HuH-7 (cell line): Measurements from ENCODE around the gene RSBN1.
A peak's percentile ranks its signal among the peaks of the same experiment; 100 is the strongest.

Source experiments
- DNase-seq: peaks from one replicate; pipeline ENCODE4 v3.0.0; 2011; ENCODE audit warnings: low spot score

Gene RSBN1

DNA sequence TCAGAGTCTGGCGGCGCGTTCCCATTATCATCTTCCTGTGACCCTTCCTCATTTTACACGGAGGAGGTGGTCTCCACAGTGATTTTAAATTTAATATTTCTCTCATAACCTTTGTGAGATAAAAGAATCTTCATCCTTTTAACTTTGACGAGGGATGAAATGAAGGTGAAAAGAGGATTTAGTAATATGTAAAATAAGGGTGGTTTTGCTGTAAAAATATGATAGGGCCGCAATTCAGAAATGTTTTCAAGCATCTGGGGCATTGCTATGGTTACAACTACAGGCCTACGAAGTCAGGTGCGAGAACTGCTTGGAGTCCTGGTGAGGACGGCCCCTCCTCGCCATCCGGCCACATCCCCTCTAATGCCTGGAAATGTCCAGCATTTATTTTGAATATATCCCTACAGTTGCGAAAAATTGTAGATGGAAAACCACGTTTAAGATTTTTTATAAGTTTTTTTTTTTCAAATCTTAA, 422 bp upstream of the RSBN1 start:
- DNase-seq, result peak; percentile 26

DNA sequence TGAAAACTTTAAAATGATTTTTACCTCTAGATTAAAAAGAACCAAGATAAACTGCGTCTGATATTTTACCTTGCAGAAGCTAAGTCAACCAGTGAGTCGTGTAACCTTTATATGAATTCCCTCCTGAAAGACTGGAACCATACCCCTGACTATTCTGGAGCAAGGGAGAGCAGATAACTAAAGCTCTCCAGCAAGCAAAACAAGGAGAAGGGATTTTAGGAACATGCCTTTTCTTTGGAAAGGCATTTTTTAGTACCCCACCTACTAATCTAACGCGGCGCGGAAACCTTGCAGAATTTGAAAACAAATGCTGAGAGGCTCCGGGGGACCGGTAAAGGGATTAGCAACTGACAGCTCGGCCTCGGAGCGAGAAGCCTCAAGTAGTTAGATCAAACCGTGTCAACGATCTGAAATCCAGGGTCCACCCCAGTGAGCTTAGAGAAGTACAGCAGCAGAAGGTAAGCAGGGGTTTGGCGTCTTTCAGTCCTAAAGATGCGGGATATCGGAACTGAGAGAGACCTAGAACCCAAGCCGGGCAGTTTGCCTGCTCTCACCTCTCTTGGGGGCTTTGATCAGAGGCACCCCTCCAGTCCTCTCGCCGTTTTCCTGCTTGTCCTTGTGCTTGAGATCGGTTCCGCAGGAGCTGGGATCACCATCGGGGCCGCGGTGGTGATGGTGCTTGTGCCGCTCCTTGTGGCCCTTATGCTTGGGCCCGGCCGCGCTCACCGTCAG, 954 bp downstream of the RSBN1 start:
- peak; percentile 26 for DNase-seq

DNA sequence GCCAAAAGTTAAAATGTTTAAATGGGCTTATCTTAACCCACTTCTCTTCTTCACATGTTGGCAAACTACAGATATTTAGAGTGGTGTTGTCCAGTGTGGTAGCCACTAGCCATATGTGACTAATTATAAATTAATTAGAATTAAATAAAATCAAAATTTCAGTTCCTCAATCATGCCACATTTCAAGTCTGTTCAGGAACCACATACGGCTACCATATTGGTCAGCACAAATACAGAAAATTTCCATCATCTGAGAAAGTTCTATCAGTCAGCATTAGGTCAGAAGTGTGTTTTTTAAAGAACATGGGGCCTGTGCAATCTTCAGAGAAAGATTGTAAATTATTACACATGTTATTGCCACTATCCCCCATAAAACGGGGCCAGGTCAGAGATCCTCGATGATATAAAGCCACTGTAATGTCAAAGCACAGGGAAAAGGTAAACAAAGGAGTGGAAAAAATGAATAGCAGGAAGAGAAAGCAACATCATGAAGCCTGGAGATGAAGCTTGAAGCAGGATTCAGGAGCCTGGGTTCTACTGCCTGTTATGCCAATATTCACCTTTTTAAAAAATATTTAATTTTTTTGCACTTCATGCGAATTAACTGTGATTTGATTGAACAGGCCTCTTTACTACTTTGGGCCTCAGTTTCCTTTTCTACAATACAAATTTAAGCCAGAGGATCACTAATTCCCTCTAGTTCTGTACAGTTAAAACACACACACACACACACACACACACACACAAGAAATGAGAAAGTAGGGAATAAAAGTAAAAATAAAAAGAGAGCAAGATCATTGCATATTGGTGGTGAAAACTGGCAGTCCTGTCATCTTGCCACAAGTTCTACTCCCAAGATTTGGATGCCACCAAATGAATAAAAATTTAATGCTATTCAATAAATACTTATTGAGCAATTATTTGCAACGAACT, 2.3 kb downstream of the RSBN1 start:
- DNase-seq, result peak; percentile 58

DNA sequence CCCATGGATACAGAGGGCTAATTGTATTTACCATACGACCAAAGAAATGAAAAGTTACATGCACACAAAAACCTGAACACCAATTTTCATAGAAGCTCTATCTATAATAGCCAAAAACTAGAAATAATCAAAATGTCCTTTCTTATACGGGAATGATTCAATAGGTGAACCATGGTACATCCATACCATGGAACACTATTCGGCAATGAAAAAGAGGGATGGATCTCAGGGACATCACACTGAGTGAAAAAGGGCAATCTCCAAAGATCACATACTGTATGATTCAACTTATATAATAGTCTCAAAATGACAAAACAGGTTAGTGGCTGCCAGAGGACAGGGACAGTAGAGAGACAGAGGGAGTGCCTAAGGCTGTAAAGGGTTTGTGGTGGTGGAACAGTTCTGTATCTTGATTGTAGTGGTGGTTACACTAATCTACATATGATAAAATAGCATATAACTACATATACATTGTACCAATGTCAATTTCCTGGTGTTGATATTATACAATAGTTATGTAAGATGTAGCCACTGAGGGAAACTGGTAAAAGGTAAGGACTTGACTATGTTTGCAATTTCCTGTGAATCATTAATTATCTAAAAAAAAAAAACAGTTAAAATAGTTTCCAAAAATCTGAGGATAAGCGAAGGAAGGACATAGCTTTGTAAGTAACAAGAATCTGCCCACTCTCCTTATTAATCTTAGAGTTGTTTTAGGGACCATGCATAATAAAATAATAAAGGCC, 3.7 kb downstream of the RSBN1 start:
- no peak for DNase-seq

DNA sequence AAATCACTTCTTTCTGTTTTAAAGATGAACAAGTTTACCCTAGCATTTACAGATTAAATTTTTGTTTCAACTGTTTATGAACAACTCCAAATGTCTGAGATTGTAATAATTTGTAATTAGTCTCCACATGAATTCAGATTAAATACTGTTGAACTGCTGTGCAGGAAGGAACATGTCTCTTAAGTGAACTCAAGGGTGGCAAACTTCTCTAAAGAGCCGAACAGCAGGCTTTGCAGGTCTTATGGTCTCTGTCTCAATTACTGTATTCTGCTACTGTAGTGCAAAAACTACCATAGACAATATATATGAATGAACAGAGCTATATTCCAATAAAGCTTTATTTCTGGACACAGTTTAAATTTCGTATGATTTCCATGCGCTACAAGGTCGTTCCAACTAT, 6.6 kb downstream of the RSBN1 start:
- no peak for DNase-seq

DNA sequence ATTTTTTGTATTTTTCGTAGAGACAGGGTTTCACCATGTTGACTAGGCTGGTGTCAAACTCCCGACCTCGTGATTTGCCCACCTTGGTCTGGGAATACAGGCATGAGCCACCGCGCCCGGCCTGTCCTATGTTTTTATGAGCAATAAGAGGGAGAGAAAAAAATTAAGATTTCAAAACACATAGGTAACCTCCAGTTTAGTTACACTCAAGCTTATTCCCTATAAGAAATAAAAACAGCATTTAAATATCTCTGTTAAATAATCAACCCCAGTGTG, 7.1 kb downstream of the RSBN1 start:
- no peak for DNase-seq

DNA sequence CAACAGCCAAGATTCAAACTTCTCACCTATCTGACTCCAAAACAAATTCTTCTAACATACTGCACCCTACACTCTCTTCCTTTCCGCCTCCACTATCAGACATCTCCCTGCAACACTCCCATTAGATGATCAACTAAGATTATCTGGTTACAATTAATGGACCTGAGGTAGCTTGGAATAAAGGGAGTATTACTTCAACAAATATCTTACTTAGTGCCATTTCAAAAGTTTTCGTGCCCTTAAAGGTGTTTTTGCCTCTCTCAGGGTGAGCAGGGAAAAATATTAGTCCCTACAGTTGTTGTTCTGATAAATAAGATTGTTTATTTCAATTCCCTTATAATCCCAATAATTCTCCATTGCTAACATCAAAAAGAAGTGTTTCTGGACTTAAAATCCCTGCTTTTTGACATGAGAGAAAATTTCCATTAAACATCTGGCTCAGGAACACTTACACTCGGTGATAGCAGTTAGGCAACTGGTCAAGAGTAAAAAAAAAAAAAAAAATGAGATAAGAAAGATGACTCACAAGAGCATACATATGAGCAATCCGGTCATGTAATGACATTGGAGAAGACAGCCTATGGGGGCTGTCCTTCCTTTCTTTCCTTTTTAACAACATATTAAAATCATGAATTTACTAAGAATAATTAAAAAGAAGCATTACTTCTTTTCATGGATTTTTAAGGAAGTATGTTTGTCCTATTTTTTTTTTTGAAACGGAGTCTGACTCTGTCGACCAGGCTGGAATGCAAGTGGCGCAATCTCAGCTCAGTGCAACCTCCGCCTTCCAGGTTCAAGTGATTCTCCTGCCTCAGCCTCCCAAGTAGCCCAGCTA, 7.6 kb downstream of the RSBN1 start:
- peak; percentile 48 for DNase-seq

DNA sequence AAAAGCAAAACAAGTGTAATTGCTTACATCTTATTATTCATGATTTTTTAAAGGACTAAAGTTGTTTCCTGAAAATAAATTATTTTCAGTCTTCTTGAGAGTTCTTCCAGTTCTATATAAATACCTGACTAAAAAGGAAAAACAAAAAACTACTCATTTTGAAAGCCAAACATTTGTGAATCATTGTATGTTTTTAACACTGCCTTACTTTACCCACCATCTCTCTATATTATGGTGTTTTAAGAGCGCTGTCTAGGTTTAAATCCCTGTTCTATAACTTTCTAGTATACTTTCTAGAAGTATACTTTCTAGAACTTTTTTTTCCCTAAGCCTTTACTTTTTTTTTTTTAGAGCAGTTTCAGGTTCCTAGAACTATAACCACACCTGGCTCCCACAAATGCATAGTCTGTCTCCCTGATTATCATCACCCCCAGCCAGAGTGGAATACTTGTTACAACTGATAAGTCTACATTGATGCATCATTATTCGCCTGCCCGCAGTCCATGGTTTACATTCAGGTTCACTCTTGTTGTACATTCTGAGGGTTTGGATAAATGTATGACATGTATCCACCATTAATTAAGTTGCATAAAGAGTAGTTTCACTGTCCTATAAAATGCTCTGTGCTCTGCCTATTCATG, 9.8 kb downstream of the RSBN1 start:
- DNase-seq, result no peak

DNA sequence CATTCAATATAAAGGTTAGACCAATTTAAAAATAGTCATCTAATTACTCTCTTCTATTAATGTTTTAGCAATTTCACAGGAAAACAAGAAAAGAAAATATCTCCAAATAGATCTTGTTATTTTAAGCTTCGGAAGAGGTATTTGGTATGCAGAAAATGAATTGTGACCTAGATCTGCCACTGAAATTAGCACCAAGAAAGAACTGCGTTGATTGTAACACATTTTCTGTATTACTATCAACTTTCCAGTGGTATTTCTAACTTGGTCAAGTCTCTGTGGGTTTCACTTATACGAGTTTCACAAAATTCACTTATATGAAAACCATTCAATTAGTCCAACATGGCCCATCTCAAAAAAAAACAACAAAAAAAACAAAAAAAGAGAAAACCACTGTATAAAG, 11.8 kb downstream of the RSBN1 start:
- no peak for DNase-seq

DNA sequence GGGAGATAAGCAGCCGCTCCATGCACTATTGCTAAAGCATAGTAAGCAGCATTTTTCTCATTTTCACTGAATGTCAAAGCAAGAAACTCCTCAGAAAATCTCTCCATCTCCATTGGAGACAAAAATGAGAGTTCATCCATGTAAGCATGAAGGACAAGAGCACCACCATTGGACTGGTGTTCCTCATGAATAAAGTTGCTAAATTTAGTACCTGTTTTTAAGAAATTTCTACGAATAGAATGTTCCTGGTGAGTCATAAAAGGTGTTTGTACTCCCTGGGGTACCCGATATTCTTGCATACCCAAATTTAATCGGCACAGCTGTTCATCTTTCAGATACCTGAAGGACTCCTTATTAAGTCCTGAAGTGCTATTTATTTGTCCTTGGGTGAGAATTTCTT, 14.8 kb downstream of the RSBN1 start:
- DNase-seq, result no peak

DNA sequence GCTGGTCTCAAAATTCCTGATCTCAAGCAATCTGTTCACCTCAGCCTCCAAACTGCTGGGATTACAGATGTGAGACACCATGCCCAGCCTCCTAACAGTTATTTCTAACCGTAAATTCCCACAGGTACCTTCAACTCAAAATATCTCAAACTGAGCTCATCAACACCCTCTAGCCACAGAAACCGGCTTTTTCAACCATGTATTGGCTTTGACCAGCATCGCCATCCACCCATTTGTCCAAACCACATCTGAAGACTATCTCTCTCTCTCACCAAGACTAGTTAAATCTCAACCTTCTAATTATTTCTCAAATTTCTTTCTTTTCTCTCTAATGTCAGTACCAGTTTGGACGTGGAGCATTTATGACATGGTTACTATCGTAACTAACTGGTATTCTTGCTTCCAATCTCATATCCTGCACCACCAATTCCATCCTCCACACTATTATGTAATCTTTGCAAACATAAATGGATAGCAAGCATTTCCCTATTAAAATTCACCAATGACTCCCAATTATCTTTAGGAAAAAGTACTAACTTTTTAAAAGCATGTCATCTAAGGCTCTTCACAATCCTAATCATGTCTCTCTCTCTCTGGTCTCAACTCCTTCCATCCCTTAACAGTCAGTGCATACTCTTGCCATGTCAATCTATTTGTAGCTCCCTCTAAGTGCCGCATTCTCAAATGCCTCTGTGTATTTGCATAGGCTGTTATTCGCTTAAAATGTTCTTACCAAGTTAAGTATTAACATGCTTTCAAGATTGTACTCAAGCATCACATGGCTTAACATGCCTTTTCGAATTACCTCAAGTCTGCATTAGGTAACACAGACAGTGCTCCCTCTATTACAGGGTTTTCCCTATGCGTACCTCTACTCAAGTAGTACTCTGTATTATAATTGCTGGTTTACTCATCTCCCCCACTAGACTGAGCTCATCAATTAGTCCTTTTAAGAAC, 18.1 kb downstream of the RSBN1 start:
- DNase-seq, result no peak

DNA sequence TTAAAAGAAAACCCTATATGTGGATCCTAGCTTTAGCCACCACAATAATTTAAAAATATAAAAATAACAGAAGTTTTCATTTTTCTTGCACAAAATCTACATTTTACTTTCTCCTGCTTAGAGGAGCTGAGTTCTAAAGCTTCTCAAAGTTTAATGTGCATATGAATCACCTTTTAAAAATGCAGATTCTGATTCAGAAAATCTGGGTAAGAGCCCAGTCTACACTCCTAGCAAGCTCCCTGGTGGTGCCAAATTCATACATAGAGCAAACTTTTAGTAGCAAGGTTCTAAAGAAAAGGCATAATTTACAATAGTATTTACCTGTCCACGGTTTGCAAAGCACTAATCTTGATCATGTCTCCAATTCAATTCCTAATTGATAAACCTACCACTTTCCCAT, 19.3 kb downstream of the RSBN1 start:
- DNase-seq, result no peak

DNA sequence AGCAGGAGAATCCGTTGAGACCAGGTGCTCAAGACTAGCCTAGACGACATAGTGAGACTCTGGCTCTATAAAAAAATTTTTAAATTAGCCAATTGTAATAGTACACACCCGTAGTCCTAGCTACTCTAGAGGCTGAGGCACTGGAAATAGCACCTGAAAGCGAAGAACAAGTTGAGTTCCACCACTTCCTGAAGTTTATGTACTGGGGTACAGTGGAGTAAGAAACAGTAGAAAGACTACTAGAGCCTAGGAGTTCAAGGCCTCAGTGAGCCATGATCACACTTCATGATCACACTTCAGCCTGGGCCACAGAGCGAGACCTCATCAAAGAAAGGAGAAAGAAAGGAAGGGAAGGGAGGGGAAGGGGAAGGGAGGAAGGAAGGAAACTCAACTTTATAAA, 19.8 kb downstream of the RSBN1 start:
- DNase-seq, result no peak

DNA sequence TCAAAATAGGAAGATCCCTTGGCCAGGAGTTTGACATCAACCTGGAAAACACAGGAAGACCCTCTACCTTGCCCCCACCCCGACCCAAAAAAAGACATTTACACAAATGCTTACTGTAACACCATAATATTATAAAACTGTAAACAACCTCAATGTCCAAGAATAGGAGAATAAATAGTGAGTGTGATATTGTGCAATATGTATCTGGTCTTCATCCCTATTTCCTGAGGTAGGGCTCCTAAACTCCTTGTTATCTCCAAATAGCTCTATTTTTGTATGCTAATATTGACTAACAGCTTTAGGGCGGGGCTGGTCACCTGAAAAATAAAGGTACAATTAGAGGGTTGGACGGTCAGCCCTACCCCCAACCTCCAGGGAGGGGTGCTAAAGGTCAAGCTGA, 23.5 kb downstream of the RSBN1 start:
- DNase-seq, result no peak

DNA sequence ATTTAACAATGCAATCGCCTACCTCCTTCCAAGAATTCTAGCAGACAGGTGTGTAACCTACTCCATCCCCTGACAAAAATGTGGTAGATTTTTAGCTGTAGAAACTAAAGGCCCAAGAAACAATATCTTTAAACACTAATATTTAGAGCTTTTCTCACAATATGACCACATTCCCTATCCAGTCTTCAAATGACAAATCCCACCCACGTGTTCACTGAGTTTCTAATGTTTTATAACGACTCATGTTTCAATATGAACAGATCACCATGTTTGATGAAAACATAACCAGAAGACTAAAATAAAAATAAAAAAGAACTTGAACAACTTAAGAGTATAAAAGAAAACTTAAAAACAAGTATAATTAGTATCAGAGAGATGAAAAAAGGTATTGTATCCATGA, 24.6 kb downstream of the RSBN1 start:
- no peak for DNase-seq

DNA sequence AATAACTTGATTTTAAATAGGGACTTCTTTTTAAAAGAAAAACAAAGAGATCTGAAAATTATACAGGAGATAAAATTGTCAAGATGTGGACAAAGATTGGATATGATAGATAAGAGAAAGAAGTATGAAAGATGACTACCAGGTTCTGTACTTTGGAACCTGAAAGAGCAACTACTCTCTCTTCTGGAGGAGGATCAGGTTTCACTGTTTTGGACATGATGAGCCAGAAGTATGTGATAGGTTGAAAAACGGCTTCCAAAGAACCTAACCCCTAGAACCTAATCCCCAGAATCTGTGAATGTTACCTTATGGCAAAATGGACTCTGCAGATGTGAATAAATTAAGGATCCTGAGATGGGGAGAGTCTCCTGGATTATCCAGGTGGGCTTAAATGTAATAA, 26.2 kb downstream of the RSBN1 start:
- peak; percentile 32 for DNase-seq

DNA sequence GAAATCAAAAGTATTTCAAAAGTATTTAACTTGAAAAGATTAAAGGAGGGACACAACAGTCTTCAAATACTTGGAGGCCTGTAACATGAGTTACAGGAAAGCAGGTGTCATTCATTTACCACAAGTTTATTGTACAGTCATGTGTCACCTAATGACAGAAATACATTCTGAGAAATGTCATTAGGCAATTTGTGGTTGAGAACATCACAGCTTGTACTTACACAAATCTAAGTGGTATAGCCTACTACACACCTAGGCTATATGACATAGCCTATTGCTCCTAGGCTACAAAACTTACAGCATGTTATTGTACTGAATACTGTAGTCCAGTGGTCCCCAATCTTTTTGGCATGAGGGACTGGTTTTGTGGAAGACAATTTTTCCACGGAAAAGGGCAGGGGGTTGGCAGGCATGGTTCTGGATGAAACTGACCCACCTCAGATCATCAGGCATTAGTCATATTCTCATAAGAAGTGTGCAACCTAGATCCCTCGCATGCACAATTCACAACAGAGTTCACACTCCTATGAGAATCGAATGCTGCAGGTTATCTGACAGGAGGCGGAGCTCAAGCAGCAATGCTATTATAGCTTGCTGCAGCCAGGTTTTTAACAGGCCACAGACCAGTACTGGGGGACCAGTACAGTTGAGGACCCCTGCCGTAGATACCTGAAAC, 28.0 kb downstream of the RSBN1 start:
- no peak for DNase-seq

DNA sequence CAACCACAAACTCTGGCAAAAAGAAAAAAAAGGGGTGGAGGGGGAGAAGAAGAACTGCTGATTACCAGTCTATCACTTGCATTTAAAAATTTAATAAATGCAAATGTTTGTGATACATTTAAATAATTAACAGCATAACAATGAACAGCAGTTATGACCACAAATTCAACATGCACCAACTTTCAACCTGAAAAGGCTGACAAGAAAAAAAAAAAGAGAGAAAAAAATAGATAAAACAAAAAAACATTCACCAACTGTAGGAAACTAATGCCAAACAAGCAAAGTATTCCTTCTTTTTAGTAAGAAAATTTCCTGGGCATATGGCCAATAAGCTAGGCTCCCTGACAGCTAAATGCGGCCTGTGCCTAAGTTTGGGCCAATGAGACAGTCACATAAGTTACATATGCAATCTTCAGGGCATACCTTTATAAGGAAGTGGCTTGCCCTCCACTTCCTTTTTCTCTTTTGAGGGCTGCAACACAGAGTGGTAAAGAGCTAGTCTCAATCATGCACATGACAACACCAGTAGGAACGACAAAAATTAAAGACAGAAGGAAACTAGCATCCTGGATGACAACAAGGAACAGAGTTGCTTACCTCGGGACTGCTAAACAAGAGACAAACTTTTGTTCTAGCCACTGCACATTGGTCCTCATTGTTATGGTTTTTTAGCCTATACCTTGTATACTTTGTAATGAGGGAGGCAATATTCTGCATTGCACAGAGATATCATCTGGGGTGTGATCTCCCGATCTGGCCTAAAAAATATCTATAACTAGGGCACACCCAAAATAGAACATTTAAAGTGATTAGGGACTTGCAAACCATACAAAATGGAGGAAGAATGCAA, 28.8 kb downstream of the RSBN1 start:
- no peak for DNase-seq

DNA sequence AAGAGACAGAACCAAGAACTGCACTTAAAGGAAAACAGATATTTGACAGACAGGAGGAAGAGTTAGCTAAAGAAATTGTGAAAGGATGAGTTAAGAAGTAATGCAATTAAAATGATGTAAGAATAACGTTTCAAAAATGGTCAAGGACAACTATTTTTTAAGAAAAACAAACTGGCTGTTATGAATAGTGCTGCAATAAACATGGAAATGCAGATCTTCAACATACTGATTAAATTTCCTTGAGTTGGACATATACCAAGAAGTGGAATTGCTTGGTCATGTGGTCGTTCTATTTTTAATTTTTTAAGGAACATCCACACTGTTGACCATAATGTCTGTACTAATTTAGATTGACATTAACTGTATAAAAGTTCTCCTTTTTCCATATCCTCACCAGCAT, 29.9 kb downstream of the RSBN1 start:
- no peak for DNase-seq
